ENCODE measurements around the gene SNX27. TPM values are rescaled to one million over a fixed set of nuclear protein-coding genes. Genes with fewer than 3 reads are reported as not detected.

Gene SNX27
- total and polyA plus RNA-seq, 10 of the 15 experiments (the other 5 are each of a cell fraction or from before 2014, with no cell fraction given), result 3.8 to 21.8 (median 12.5) TPM

DNA sequence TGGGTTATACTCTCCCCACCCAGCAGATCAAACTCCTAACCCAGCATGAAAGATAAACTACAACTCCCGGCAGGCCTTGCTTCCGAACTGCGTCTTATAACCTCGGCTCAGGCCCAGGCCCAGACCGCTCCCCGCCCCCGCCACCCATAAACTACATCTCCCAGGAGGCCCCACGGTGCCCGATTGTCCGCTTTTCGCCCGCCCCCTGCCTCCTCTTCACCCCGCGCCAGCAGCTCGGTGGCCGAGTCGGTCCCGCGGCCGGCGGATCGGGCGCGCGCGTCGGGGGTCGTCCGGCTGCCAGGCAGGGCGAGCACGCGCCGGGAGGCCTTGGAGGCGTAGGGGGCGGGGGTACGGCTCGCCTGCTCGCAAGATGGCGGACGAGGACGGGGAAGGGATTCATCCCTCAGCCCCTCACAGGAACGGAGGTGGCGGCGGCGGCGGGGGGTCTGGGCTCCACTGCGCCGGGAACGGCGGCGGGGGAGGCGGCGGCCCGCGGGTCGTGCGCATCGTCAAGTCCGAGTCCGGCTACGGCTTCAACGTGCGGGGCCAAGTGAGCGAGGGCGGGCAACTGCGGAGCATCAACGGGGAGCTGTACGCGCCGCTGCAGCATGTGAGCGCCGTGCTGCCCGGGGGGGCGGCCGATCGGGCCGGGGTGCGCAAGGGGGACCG is at the start of gene SNX27 (continued):
- no peak for TF ChIP-seq SPI1 (IDR thresholded peaks at IDR 0.05; ENCODE audit: borderline replicate concordance, insufficient read depth, low read depth, low read length)
- TF ChIP-seq IRF4 (IDR thresholded peaks at IDR 0.05; ENCODE audit: low read depth, low read length), result no peak
- peak; percentile 38; the same call in 1 of the 2 replicates for TF ChIP-seq ZBTB40 (IDR thresholded peaks at IDR 0.05; ENCODE audit: borderline replicate concordance)
- no peak for TF ChIP-seq RBBP5 (conservative IDR thresholded peaks at IDR 0.05)
- TF ChIP-seq TCF12 (IDR thresholded peaks at IDR 0.05; ENCODE audit: low read depth, low read length), result peak; percentile 51; the same call in 1 of the 2 replicates
- no peak for TF ChIP-seq EP300 (IDR thresholded peaks at IDR 0.05; ENCODE audit: borderline replicate concordance in 1 of 2, control insufficient read depth in 1 of 2, low read depth in 2 of 2, low read length in 2 of 2)
- TF ChIP-seq ZNF217 (IDR thresholded peaks at IDR 0.05), result peak; percentile 66; the same call in 1 of the 2 replicates
- TF ChIP-seq ZNF207 (IDR thresholded peaks at IDR 0.05; ENCODE audit: borderline replicate concordance), result peak; percentile 83; the same call in 1 of the 2 replicates
- no peak for TF ChIP-seq JUND (IDR thresholded peaks at IDR 0.05; ENCODE audit: low read depth, low read length)
- TF ChIP-seq BACH1 (IDR thresholded peaks at IDR 0.05; ENCODE audit: borderline replicate concordance), result peak; percentile 59; the same call in 1 of the 2 replicates
- no peak for TF ChIP-seq SMC3 (IDR thresholded peaks at IDR 0.05; ENCODE audit: borderline replicate concordance, low read length)
- TF ChIP-seq HCFC1 (IDR thresholded peaks at IDR 0.05; ENCODE audit: low read length), result peak; percentile 97
- TF ChIP-seq RCOR1 (conservative IDR thresholded peaks at IDR 0.05; ENCODE audit: low read depth, low read length), result no peak
- TF ChIP-seq SUPT20H (IDR thresholded peaks at IDR 0.05; ENCODE audit: borderline replicate concordance, control insufficient read depth, low read depth, low read length), result no peak
- no peak for TF ChIP-seq PAX8 (IDR thresholded peaks at IDR 0.05)
- TF ChIP-seq CHD2 (IDR thresholded peaks at IDR 0.05; ENCODE audit: borderline replicate concordance, low read depth, low read length), result peak; percentile 89; the same call in 1 of the 2 replicates
- peak; percentile 56 for TF ChIP-seq NR2F1 (conservative IDR thresholded peaks at IDR 0.05)
- peak; percentile 99 for TF ChIP-seq IKZF1 (conservative IDR thresholded peaks at IDR 0.05)
- TF ChIP-seq NR2C2 (IDR thresholded peaks at IDR 0.05; ENCODE audit: borderline replicate concordance, control insufficient read depth, insufficient read length, low read depth), result no peak
- TF ChIP-seq SUZ12 (IDR thresholded peaks at IDR 0.05; ENCODE audit: unreplicated experiment), result no peak
- no peak for TF ChIP-seq USF1 (IDR thresholded peaks at IDR 0.05; ENCODE audit: borderline replicate concordance, extremely low read length, insufficient read depth, low read depth, low read length)
- no peak for TF ChIP-seq ZNF622 (IDR thresholded peaks at IDR 0.05)
- 0 out of 2 replicates have a peak, but pooled peaks have one; percentile 6 for TF ChIP-seq PAX5 (IDR thresholded peaks at IDR 0.05; ENCODE audit: borderline replicate concordance, low read depth, low read length)
- TF ChIP-seq NFYB (IDR thresholded peaks at IDR 0.05; ENCODE audit: insufficient read depth, low read depth, low read length), result no peak
- no peak for TF ChIP-seq CBX5 (IDR thresholded peaks at IDR 0.05; ENCODE audit: low read depth)
